Pancreas (tissue), 10 donors: ENCODE data around the gene SETD2. TPM values are rescaled to one million over a fixed set of nuclear protein-coding genes. Genes with fewer than 3 reads are reported as not detected.
A peak's percentile ranks its signal among the peaks of the same experiment; 100 is the strongest.

Experiments
- ATAC-seq, 4 donors: fragments of 200-7000 bp; cut with Tn5 transposase; one replicate each; pipeline versions ENCODE4 v1.8.0 to v1.9.1; 2020; ENCODE audit warnings: mild to moderate bottlenecking in 4 of 4, moderate library complexity in 4 of 4
- DNase-seq, 6 donors: peaks; one replicate each; pipeline ENCODE4 v3.0.0-alpha.2; 2020
- FAIRE-seq: peaks from 2 replicates; lab custom pipeline; 2012; peaks lifted over from hg19 to GRCh38; lab: Jason Lieb, UNC
- H3K27ac ChIP-seq, 4 donors: fragments of 200-600 bp; sonication (generic); 1 replicate in 3 of 4; 2 replicates in 1 of 4; pipeline versions ENCODE4 v1.5.0 to v1.8.0; 2020
- H3K27me3 ChIP-seq, 4 donors: fragments of 200-600 bp; one replicate each; pipeline ENCODE4 v1.8.0; 2021
- H3K36me3 ChIP-seq, 3 donors: fragments of 200-600 bp; sonication (generic) in 1 of 3; one replicate each; pipeline versions ENCODE4 v1.5.0 to v1.8.0; 2020 to 2021
- H3K4me1 ChIP-seq, 3 donors: fragments of 200-600 bp; one replicate each; pipeline ENCODE4 v1.8.0; 2021
- H3K4me3 ChIP-seq, 4 donors: fragments of 200-600 bp; sonication (generic) in 2 of 4; one replicate each; pipeline versions ENCODE4 v1.5.0 to v1.8.0; 2020 to 2021
- H3K9me3 ChIP-seq, 4 donors: fragments of 200-600 bp; one replicate each; pipeline ENCODE4 v1.8.0; 2021
- CTCF ChIP-seq, 4 donors: fragments of 200-600 bp; sonication (generic) in 3 of 4; IDR thresholded peaks; one replicate each; pipeline versions ENCODE4 v1.5.0 to v1.8.0; 2021; ENCODE audit warnings: antibody characterized with exemption in 4 of 4
- WGBS, 2 donors: extraction: QIAGEN DNeasy Blood & Tissue Kit; methylation state at CpG; one replicate each; pipeline ENCODE4 v1.1.7; 2013; 5-methylcytosine and 5-hydroxymethylcytosine counted together
- intact Hi-C, 3 donors: fragments of 100-400 bp; cut with DNase I; formaldehyde crosslinking; loops; one replicate each; pipeline versions ENCODE4 v1.11.1 to v1.14.2; 2022
- polyA plus RNA-seq, 2 donors: library from polyadenylated mRNA; stranded (reverse); fragments of 200-250 nt; gene quantifications; one replicate each; pipeline ENCODE4 v1.2.3, GENCODE V29; 2013
- total RNA-seq, 6 donors: library from RNA; stranded (reverse); fragmentation: NEBNext Ultra II Directional in 4 of 6; extraction: Animal tissue kit (Norgen Biotek cat#: 25700) in 4 of 6; gene quantifications; one replicate each; pipeline versions ENCODE4 v1.2.1 to v1.2.4, GENCODE V29; 2021 to 2023
- donor health status: healthy with polysubstance abuse.
- donor health status: DM: no; HTN: no; CAD: no; lungs with moderate emphysema.
- donor health status: DM: no; HTN: no; CAD: no.
- donor health status: control.
- donor health status: control.
- donor health status: Bipolar disorder and iron deficiency.
- donor health status: DM: yes; HTN: yes; CAD: no.
- donor health status: DM: no; HTN: no; CAD: no.
- donor health status: DM: no; HTN: no; CAD: no.
- donor health status: DM: yes; HTN: yes; CAD: no.

Gene SETD2
- total and polyA plus RNA-seq, 8 donors = 9.6 to 35.3 (median 21.6) TPM

GRCh38 chr3:46987743-46988401, 176.0 kb downstream of the SETD2 start:
- Histone ChIP-seq H3K9me3 (no peaks in the 10 kb centered on the region), H3K4me3 (peak overlapping the region in 1 of 4 donors; percentile 7), H3K27me3 (no peaks in the 10 kb centered on the region), H3K36me3 (peaks cover 0 to 16% (median 0%) of the 10 kb centered on the region in 3 donors), H3K4me1 (no peaks in the 10 kb centered on the region), H3K27ac (peak overlapping the region in 1 of 4 donors; percentile 12)
- ATAC-seq = peak in 3 of 4 donors; percentile 59 to 66 (median 60)
- WGBS, 2 donors = 72 to 75% methylated on average over 15 to 16 of the region's 16 CpGs
- intact Hi-C loops = loop anchor here in 1 of 3 donors (10.0 kb wide), 1 partner anchor 283 kb away; the partner anchor contains the start of gene TMIE
- no peak for FAIRE-seq
- DNase-seq = peak in 3 of 6 donors; percentile 36 to 64 (median 54)
- no peak for TF ChIP-seq CTCF (IDR thresholded peaks at IDR 0.05)

GRCh38 chr3:46987319-46987742, 176.6 kb downstream of the SETD2 start:
- no peak overlapping the region for H3K4me3 ChIP-seq
- intact Hi-C loops = loop anchor here in 1 of 3 donors (10.0 kb wide), 1 partner anchor 283 kb away; the partner anchor contains the start of gene TMIE
- FAIRE-seq (no peak), DNase-seq (peak in 2 of 6 donors; percentile 11 to 16), ATAC-seq (no peak)
- no peak for TF ChIP-seq CTCF (IDR thresholded peaks at IDR 0.05)
- H3K9me3 ChIP-seq = no peaks in the 10 kb centered on the region
- peaks cover 0 to 16% (median 0%) of the 10 kb centered on the region in 3 donors for H3K36me3 ChIP-seq
- WGBS, 2 donors = 76 to 88% methylated on average over 6 to 9 of the region's 9 CpGs
- no peak overlapping the region for H3K27ac ChIP-seq
- no peaks in the 10 kb centered on the region for H3K27me3 ChIP-seq
- H3K4me1 ChIP-seq = no peaks in the 10 kb centered on the region

GRCh38 chr3:46986782-46987310, 177.1 kb downstream of the SETD2 start:
- no peak overlapping the region for H3K4me3 ChIP-seq
- intact Hi-C loops = loop anchor here in 1 of 3 donors (10.0 kb wide), 1 partner anchor 282 kb away; the partner anchor contains the start of gene TMIE
- no peak for FAIRE-seq

GRCh38 chr3:46986055-46986730, 177.7 kb downstream of the SETD2 start:
- Histone ChIP-seq H3K9me3 (no peaks in the 10 kb centered on the region), H3K27ac (no peak overlapping the region), H3K4me1 (peaks cover 0 to 8% (median 0%) of the 10 kb centered on the region in 3 donors), H3K27me3 (no peaks in the 10 kb centered on the region), H3K36me3 (peaks cover 0 to 16% (median 0%) of the 10 kb centered on the region in 3 donors), H3K4me3 (no peak overlapping the region)
- FAIRE-seq (no peak), DNase-seq (no peak), ATAC-seq (no peak)
- WGBS, 2 donors = 89 to 90% methylated on average over 4 of the region's 4 CpGs
- TF ChIP-seq CTCF (IDR thresholded peaks at IDR 0.05) = no peak
- intact Hi-C loops = loop anchor here in 1 of 3 donors (10.0 kb wide), 1 partner anchor 281 kb away; the partner anchor contains the start of gene TMIE

More at GRCh38 chr3:46986782-46987310, 177.1 kb downstream of the SETD2 start:
- Histone ChIP-seq H3K27ac (no peak overlapping the region), H3K27me3 (no peaks in the 10 kb centered on the region), H3K36me3 (peaks cover 0 to 16% (median 0%) of the 10 kb centered on the region in 3 donors), H3K4me1 (peaks cover 0 to 1% (median 0%) of the 10 kb centered on the region in 3 donors), H3K9me3 (no peaks in the 10 kb centered on the region)
- TF ChIP-seq CTCF (IDR thresholded peaks at IDR 0.05) = no peak
- DNase-seq (peak in 2 of 6 donors; percentile 13 to 26), ATAC-seq (no peak)
- 78 to 88% methylated on average over 3 of the region's 3 CpGs for WGBS, 2 donors
